B cell (primary cell): ENCODE data around the gene RNF11. TPM values are rescaled to one million over a fixed set of nuclear protein-coding genes. Genes with fewer than 3 reads are reported as not detected.

ENCODE experiments used
- ATAC-seq: fragments of 200-7000 bp; cut with Tn5 transposase; one replicate; pipeline ENCODE4 v1.10.0; 2021; ENCODE audit warnings: low read depth, mild to moderate bottlenecking, moderate number of reproducible peaks, moderate library complexity
- CTCF ChIA-PET: fragments of 350-600 bp; sonication (Branson Sonifier 250); formaldehyde crosslinking; loops from one replicate; lab custom pipeline; 2021; ENCODE audit warnings: antibody characterized with exemption, inconsistent platforms; lab: Charles Lee
- POLR2A ChIA-PET: fragments of 350-600 bp; sonication (Branson Sonifier 250); formaldehyde crosslinking; loops from one replicate; lab custom pipeline; 2021; ENCODE audit warnings: antibody characterized with exemption; lab: Charles Lee
- DNase-seq: peaks from one replicate; pipeline ENCODE4 v3.0.0; 2013
- H2AFZ ChIP-seq: 2 replicates; pipeline ENCODE4 v1.6.1; 2012; ENCODE audit warnings: mild to moderate bottlenecking, low read depth, low read length; ENCODE audit not compliant: insufficient read depth, poor library complexity, severe bottlenecking
- H3K27ac ChIP-seq, 2 donors: 1 replicate in 1 of 2; 2 replicates in 1 of 2; pipeline ENCODE4 v1.5.1; 2012 to 2013; ENCODE audit warnings: low read length in 2 of 2, mild to moderate bottlenecking in 2 of 2, moderate library complexity in 1 of 2
- H3K27me3 ChIP-seq, 4 experiments: fragments of 200-600 bp in 1 of 4; sonication (generic) in 1 of 4; replicated peaks in 1 of 4; 1 replicate in 2 of 4; 2 replicates in 2 of 4; pipeline versions ENCODE4 v1.6.1 to v1.7.0; 2013 to 2016; ENCODE audit warnings: low read length in 3 of 4, mild to moderate bottlenecking in 2 of 4, mixed read lengths in 1 of 4, moderate library complexity in 1 of 4; ENCODE audit not compliant: insufficient read depth in 4 of 4, control insufficient read depth in 3 of 4; ENCODE audit errors: control extremely low read depth in 1 of 4
- H3K36me3 ChIP-seq, 2 experiments: replicated peaks in 1 of 2; 1 replicate in 1 of 2; 2 replicates in 1 of 2; pipeline versions ENCODE4 v1.6.1 to v1.7.1; 2013; ENCODE audit warnings: low read length in 1 of 2; ENCODE audit not compliant: insufficient read depth in 2 of 2, control insufficient read depth in 1 of 2; ENCODE audit errors: control extremely low read depth in 1 of 2, extremely low read depth in 1 of 2
- H3K4me1 ChIP-seq, 2 donors: fragments of 200-600 bp in 1 of 2; sonication (generic) in 1 of 2; 1 replicate in 1 of 2; 2 replicates in 1 of 2; pipeline versions ENCODE4 v1.5.1 to v1.6.1; 2013 to 2017; ENCODE audit warnings: low read length in 2 of 2; ENCODE audit not compliant: control insufficient read depth in 2 of 2, insufficient read depth in 2 of 2
- H3K4me2 ChIP-seq: replicated peaks from 2 replicates; pipeline ENCODE3; 2012; ENCODE audit warnings: mild to moderate bottlenecking, low read depth, low read length; ENCODE audit not compliant: poor library complexity, severe bottlenecking
- H3K4me3 ChIP-seq, 5 experiments: fragments of 200-600 bp in 1 of 5; sonication (generic) in 1 of 5; 1 replicate in 3 of 5; 2 replicates in 2 of 5; pipeline versions ENCODE4 v1.5.1 to v1.7.0; 2011 to 2016; ENCODE audit warnings: low read length in 4 of 5, mild to moderate bottlenecking in 4 of 5, low read depth in 2 of 5, control low read depth in 1 of 5, moderate library complexity in 1 of 5; ENCODE audit not compliant: insufficient read depth in 1 of 5; ENCODE audit errors: control extremely low read depth in 1 of 5, extremely low read depth in 1 of 5
- H3K79me2 ChIP-seq: fragments of 200-600 bp; sonication (generic); one replicate; pipeline ENCODE4 v1.6.0; 2016; ENCODE audit warnings: low read length; ENCODE audit not compliant: control insufficient read depth, insufficient read depth
- H3K9ac ChIP-seq: fragments of 200-600 bp; sonication (generic); 2 replicates; pipeline ENCODE4 v1.6.1; 2017; ENCODE audit warnings: mild to moderate bottlenecking, low read length, moderate library complexity
- H3K9me3 ChIP-seq, 3 donors: one replicate each; pipeline versions ENCODE4 v1.6.1 to v1.7.1; 2013; ENCODE audit warnings: low read length in 2 of 3; ENCODE audit not compliant: control insufficient read depth in 2 of 3, insufficient read depth in 1 of 3; ENCODE audit errors: control extremely low read depth in 1 of 3
- H4K20me1 ChIP-seq: 2 replicates; pipeline ENCODE4 v1.6.0; 2012; ENCODE audit warnings: mild to moderate bottlenecking, low read length; ENCODE audit not compliant: insufficient read depth, control insufficient read depth, poor library complexity, severe bottlenecking
- H3K27ac Mint-ChIP-seq: one replicate; pipeline ENCODE4 v1.8.0; 2021; ENCODE audit warnings: mixed read lengths
- H3K27me3 Mint-ChIP-seq: one replicate; pipeline ENCODE4 v1.8.0; 2021; ENCODE audit warnings: mixed read lengths
- H3K4me1 Mint-ChIP-seq: one replicate; pipeline ENCODE4 v1.8.0; 2021; ENCODE audit warnings: mixed read lengths
- H3K4me3 Mint-ChIP-seq: one replicate; pipeline ENCODE4 v1.8.0; 2021; ENCODE audit warnings: mixed read lengths
- H3K9me3 Mint-ChIP-seq: one replicate; pipeline ENCODE4 v1.8.0; 2022; ENCODE audit warnings: mixed read lengths; ENCODE audit not compliant: insufficient read depth
- CTCF ChIP-seq: fragments of 200-600 bp; IDR thresholded peaks from one replicate; pipeline ENCODE4 v1.8.0; 2022; ENCODE audit warnings: antibody characterized with exemption, mild to moderate bottlenecking
- EZH2 ChIP-seq: IDR thresholded peaks from 2 replicates; pipeline ENCODE4 v1.6.1; 2012; ENCODE audit warnings: borderline replicate concordance, low read depth, mild to moderate bottlenecking, moderate library complexity, low read length; ENCODE audit not compliant: insufficient read depth, poor library complexity, severe bottlenecking
- WGBS: methylation state at CpG from one replicate; pipeline ENCODE4 v1.1.5; 2013; ENCODE audit warnings: missing lambda C conversion rate; ENCODE audit not compliant: insufficient coverage; 5-methylcytosine and 5-hydroxymethylcytosine counted together
- intact Hi-C: fragments of 100-400 bp; cut with micrococcal nuclease; formaldehyde crosslinking; loops from one replicate; pipeline ENCODE4 v1.10.0; 2022
- polyA plus RNA-seq: library from polyadenylated mRNA; depleted of rRNA; stranded (reverse); fragments of >200 nt; gene quantifications from 2 replicates; pipeline ENCODE4 v1.2.3, GENCODE V29; 2012
- total RNA-seq, 2 donors: library from RNA; stranded (reverse); fragments of 120-200 nt in 1 of 2; gene quantifications; 1 replicate in 1 of 2; 2 replicates in 1 of 2; pipeline versions ENCODE4 v1.2.3 to v1.2.4, GENCODE V29; 2013 to 2022

The RNF11 gene
- total and polyA plus RNA-seq, 2 donors (not counting 1 experiment from before 2014, with no cell fraction given), result 10.0 to 20.6 TPM

- Histone ChIP-seq H3K36me3 (peaks cover 0 to 2% of the 10 kb centered on the region in 2 experiments), H3K9me3 (no peaks in the 10 kb centered on the region), H3K9ac (no peak overlapping the region), H4K20me1 (peaks cover 49% of the 10 kb centered on the region), H3K27me3 (no peaks in the 10 kb centered on the region), H3K4me1 (peaks cover 5 to 11% of the 10 kb centered on the region in 2 donors), H2AFZ (no peak overlapping the region), H3K27ac (no peak overlapping the region), H3K4me3 (no peak overlapping the region), H3K79me2 (peaks cover 93% of the 10 kb centered on the region), H3K4me2 (no peak overlapping the region)
- intact Hi-C loops, result no loop called here
- POLR2A ChIA-PET, result no interaction called here
- Mint-ChIP-seq H3K27ac (no peak overlapping the region), H3K27me3 (no peaks in the 10 kb centered on the region), H3K9me3 (no peaks in the 10 kb centered on the region), H3K4me1 (peaks cover 31% of the 10 kb centered on the region), H3K4me3 (no peak overlapping the region)
- ATAC-seq, result no peak
- DNase-seq, result no peak
- TF ChIP-seq CTCF (no peak), EZH2 (no peak)
- WGBS, result no CpG with 5 or more reads among the region's 4 CpGs
- CTCF ChIA-PET, result no interaction called here
These were observed 6.5 kb downstream of the RNF11 start for GRCh38 chr1:51242546-51242945.

GRCh38 chr1:51247022-51247421 lies 10.9 kb downstream of the RNF11 start:
- H3K27ac Mint-ChIP-seq, result no peak overlapping the region
- Histone ChIP-seq H3K4me3 (no peak overlapping the region), H3K27ac (no peak overlapping the region), H3K79me2 (peaks cover 83% of the 10 kb centered on the region), H3K4me2 (no peak overlapping the region), H3K9me3 (no peaks in the 10 kb centered on the region), H2AFZ (no peak overlapping the region), H4K20me1 (peaks cover 38% of the 10 kb centered on the region), H3K4me1 (peaks cover 0 to 5% of the 10 kb centered on the region in 2 donors), H3K27me3 (no peaks in the 10 kb centered on the region), H3K9ac (no peak overlapping the region), H3K36me3 (peaks cover 0 to 2% of the 10 kb centered on the region in 2 experiments)
- no CpG with 5 or more reads among the region's 2 CpGs for WGBS
- intact Hi-C loops, result no loop called here
- TF ChIP-seq CTCF, result no peak
- no peak for TF ChIP-seq EZH2
- CTCF ChIA-PET, result interaction anchor here (0.7 to 1.7 kb wide), 2 partner anchors 56 to 57 kb away, joined by 3 read pairs; no protein-coding TSS in a partner anchor
- no peak for DNase-seq
- no peak overlapping the region for H3K4me3 Mint-ChIP-seq
- POLR2A ChIA-PET, result no interaction called here
- no peaks in the 10 kb centered on the region for H3K9me3 Mint-ChIP-seq
- no peaks in the 10 kb centered on the region for H3K27me3 Mint-ChIP-seq
- peaks cover 17% of the 10 kb centered on the region for H3K4me1 Mint-ChIP-seq
- ATAC-seq, result no peak
